OCI-LY3 (cell line): Measurements from ENCODE around the gene ZNRF2.
"Not testable (repeated sequence)": the region's sequence is repeated elsewhere in the genome, so short reads cannot be mapped to it uniquely, and the experiment has no call there.

Experiments
- EZH2phosphoT487 ChIP-seq: fragments of 200-600 bp; shearing (Covaris generic); IDR thresholded peaks from 2 replicates; pipeline ENCODE4 v1.6.1; 2018; ENCODE audit warnings: antibody characterized with exemption, mixed run types, low read depth
- TF ChIP-seq, protein P1 (sequence below): fragments of 200-600, 300-600 bp; sonication (generic); IDR thresholded peaks from 2 replicates; pipeline ENCODE4 v1.5.1; 2014; ENCODE audit warnings: antibody characterized with exemption, low read length, low read depth

DNA sequence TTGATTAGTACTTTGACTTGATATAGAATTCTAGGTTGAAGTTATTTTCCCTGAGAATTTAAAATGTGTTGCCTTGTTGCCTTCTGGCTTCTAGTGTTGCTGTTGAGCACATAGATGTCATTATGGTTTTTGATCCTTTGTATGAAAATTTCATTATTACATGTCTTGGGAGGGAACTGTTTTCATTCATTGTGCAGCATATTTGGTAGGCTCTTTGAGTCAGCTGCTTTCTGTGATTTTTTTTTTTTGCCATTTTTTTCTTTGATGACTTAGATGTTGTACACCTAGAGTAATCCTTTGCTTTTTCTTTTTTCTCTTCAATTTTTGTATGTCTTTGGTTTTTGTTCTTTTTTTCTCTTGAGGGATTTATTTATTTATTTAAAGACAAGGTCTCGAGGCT lies 13.1 kb downstream of the ZNRF2 start:
- TF ChIP-seq, protein P1, sequence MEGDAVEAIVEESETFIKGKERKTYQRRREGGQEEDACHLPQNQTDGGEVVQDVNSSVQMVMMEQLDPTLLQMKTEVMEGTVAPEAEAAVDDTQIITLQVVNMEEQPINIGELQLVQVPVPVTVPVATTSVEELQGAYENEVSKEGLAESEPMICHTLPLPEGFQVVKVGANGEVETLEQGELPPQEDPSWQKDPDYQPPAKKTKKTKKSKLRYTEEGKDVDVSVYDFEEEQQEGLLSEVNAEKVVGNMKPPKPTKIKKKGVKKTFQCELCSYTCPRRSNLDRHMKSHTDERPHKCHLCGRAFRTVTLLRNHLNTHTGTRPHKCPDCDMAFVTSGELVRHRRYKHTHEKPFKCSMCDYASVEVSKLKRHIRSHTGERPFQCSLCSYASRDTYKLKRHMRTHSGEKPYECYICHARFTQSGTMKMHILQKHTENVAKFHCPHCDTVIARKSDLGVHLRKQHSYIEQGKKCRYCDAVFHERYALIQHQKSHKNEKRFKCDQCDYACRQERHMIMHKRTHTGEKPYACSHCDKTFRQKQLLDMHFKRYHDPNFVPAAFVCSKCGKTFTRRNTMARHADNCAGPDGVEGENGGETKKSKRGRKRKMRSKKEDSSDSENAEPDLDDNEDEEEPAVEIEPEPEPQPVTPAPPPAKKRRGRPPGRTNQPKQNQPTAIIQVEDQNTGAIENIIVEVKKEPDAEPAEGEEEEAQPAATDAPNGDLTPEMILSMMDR = not testable (repeated sequence)
- not testable (repeated sequence) for TF ChIP-seq EZH2phosphoT487
